ENCODE measurements around the gene KLHL13.

Gene KLHL13

DNA sequence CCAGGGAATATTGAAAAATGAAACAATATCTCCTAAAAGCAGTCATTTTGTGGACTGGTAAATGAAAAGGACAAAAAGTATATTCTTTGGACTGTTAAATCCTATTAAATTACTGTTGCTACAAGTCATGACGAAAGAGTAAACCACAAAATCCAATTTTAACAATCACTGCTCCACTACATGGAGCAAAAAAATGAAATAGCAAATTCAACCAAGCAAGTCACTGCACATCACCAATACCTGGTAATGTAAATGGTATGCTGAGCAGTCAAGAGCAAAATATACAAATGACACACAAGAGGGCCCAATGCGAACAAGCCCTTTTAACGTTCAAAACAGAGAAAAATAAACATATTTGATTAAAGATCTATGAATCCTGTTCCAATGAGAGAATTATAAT lies 126.2 kb downstream of the KLHL13 start:
- DNase-seq (ENCODE audit: low read depth), result no peak
- no peak overlapping the region for H3K4me3 ChIP-seq (ENCODE audit: control insufficient read depth, low read depth, low read length)
- TF ChIP-seq, protein P1, sequence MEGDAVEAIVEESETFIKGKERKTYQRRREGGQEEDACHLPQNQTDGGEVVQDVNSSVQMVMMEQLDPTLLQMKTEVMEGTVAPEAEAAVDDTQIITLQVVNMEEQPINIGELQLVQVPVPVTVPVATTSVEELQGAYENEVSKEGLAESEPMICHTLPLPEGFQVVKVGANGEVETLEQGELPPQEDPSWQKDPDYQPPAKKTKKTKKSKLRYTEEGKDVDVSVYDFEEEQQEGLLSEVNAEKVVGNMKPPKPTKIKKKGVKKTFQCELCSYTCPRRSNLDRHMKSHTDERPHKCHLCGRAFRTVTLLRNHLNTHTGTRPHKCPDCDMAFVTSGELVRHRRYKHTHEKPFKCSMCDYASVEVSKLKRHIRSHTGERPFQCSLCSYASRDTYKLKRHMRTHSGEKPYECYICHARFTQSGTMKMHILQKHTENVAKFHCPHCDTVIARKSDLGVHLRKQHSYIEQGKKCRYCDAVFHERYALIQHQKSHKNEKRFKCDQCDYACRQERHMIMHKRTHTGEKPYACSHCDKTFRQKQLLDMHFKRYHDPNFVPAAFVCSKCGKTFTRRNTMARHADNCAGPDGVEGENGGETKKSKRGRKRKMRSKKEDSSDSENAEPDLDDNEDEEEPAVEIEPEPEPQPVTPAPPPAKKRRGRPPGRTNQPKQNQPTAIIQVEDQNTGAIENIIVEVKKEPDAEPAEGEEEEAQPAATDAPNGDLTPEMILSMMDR (IDR thresholded peaks at IDR 0.05; ENCODE audit: control insufficient read depth, insufficient read depth, low read depth, low read length, missing control alignments), result no peak

DNA sequence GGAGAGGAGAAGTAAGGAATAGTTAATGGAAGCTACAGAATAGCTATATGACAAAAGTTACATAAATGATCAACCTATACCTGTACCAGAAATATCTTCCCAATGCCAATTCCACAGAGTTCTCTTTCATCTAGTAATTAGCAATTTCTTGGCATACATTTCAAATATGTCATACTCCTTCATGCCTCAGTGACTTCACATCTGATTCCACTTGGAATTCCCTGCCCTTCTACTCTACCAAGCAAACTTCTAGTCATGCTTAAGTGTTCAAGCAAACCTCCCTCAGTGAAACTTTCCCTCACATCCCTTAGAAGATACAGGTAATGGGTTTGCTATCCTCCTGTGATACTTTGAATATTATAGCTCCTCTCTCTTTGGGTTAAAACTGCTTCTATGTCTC lies 127.1 kb downstream of the KLHL13 start:
- DNase-seq (ENCODE audit: low read depth), result no peak
- no peak overlapping the region for H3K4me3 ChIP-seq (ENCODE audit: control insufficient read depth, low read depth, low read length)
- TF ChIP-seq, protein P1 (IDR thresholded peaks at IDR 0.05; ENCODE audit: control insufficient read depth, insufficient read depth, low read depth, low read length, missing control alignments), result no peak

DNA sequence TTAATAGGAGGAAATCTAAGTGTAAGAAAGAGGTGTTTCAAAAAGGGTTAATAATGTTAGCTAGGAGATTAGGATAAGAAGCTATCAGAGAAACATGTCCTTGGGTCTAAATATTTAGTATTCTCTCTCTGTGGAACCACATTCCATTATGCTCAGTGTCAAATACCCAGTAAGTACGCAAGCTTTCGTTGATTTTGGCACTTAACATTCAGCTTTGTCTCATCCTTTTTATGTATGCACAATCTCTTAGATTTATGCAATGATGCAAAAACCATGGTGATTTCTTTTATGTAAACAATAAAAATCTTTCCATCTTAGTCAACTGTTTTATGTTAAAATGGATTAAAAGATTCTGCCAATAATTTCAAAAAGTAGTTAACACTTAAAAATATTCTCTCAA lies 129.2 kb downstream of the KLHL13 start:
- no peak for DNase-seq (ENCODE audit: low read depth)

DNA sequence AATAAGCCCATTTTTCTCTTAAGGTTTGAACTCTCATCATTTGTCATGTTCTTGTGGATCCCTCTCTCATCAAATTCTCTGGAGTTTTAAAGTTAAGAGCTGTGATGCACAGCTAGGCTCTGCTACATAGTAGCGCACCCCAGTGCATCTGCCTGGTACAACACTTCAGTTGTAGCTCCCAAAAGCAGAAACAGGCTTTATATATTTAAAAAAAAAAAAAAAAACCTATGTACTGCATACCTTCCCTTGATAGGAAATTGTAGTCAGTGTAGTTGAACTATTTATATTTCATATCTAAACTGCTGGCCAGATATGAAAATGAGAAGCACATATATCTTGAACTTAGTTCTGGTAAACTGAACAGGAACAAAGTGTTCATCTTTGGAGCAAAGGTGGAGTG lies 131.4 kb downstream of the KLHL13 start:
- TF ChIP-seq, protein P1 (IDR thresholded peaks at IDR 0.05; ENCODE audit: control insufficient read depth, insufficient read depth, low read depth, low read length, missing control alignments), result no peak
- DNase-seq (ENCODE audit: low read depth), result no peak
- no peak overlapping the region for H3K4me3 ChIP-seq (ENCODE audit: control insufficient read depth, low read depth, low read length)

More for the DNA sequence above, 129.2 kb downstream of the KLHL13 start:
- no peak overlapping the region for H3K4me3 ChIP-seq (ENCODE audit: control insufficient read depth, low read depth, low read length)
- TF ChIP-seq, protein P1 (IDR thresholded peaks at IDR 0.05; ENCODE audit: control insufficient read depth, insufficient read depth, low read depth, low read length, missing control alignments), result no peak

DNA sequence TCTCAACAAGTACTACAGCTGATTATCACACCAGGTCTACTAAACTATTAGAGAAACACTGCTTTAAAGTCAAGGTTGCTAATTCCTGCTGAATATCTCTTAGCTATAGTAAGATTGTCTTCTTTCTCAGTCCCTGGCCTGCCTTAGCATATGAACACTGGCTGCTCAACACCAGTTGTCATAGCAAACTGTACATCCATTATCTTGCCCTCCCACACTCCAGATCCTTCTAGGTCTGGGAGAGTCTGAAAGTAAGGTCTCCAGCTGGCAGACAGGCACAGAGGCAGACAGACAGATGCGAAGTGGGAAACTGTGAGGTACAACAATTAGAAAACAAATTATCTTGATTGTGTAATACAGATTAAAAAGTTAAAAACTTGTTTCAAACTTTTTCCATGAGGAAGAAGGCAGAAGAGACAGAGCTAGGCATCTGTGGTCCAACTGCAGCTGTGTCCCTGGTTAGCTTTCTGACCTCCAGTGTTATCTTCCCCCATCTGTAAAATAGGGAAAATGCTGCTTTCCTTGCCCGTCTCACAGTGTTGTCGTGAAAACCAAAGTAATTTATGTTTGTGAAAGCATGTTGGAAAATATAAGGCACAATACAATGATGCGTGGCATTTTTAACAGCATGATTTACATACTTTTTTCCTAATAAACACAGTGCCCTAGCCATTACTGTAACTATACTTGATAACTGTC lies 133.8 kb downstream of the KLHL13 start:
- TF ChIP-seq, protein P1 (IDR thresholded peaks at IDR 0.05; ENCODE audit: control insufficient read depth, insufficient read depth, low read depth, low read length, missing control alignments), result no peak
- no peak for DNase-seq (ENCODE audit: low read depth)
- H3K4me3 ChIP-seq (ENCODE audit: control insufficient read depth, low read depth, low read length), result no peak overlapping the region

DNA sequence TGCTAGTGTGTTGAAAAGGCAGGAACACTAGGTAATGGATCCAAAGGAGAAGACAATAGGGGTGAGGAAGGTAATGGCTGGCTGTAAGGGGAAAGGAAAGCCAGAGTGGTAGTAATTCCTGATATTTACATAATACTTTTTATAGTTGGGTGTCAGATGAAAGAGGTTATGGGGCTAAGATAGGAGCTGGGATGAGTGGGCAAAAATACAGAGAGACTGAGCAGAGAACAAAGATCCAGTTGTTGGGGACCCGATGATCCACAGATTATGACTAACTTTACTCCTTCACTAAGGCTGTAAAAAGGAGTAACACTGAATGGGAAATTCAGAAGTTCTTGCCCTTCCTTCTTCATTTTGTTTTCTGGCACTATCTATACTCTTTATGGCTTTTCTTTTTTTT lies 138.2 kb downstream of the KLHL13 start:
- H3K4me3 ChIP-seq (ENCODE audit: control insufficient read depth, low read depth, low read length), result no peak overlapping the region
- DNase-seq (ENCODE audit: low read depth), result no peak
- TF ChIP-seq, protein P1 (IDR thresholded peaks at IDR 0.05; ENCODE audit: control insufficient read depth, insufficient read depth, low read depth, low read length, missing control alignments), result no peak

Data from AG09309 (cell line).